NB4 (cell line): Measurements from ENCODE around the gene TACC2.

Experiments used
- CTCF ChIP-seq: IDR thresholded peaks from one replicate; pipeline ENCODE4 v1.5.1; 2012; ENCODE audit warnings: low read depth, low read length
- MAX ChIP-seq: IDR thresholded peaks from 2 replicates; pipeline ENCODE4 v1.6.1; 2011; ENCODE audit warnings: low read depth, low read length
- MYC ChIP-seq: IDR thresholded peaks from 2 replicates; pipeline ENCODE4 v1.6.1; 2011; ENCODE audit warnings: low read depth, low read length
- POLR2A ChIP-seq: IDR thresholded peaks from 2 replicates; pipeline ENCODE4 v1.6.1; 2011; ENCODE audit warnings: mild to moderate bottlenecking; ENCODE audit not compliant: insufficient read length; ENCODE audit errors: extremely low read depth

GRCh38 chr10:122277526-122278136 lies 288.7 kb downstream of the TACC2 start:
- TF ChIP-seq CTCF (no peak), MAX (no peak), POLR2A (no peak), MYC (no peak)
